K562 (cell line): Measurements from ENCODE around the gene PPP2R1B. TPM values are rescaled to one million over a fixed set of nuclear protein-coding genes. Genes with fewer than 3 reads are reported as not detected.

ENCODE experiments used
- ADNP ChIP-seq: fragments of 200-800 bp; sonication (Bioruptor generic); IDR thresholded peaks from 2 replicates; pipeline ENCODE4 v1.6.1; 2016; ENCODE audit warnings: missing genetic modification characterization, missing compliant biosample characterization
- C11orf30 ChIP-seq: fragments of 450-650 bp; IDR thresholded peaks from 2 replicates; pipeline ENCODE4 v1.6.1; 2016; ENCODE audit warnings: low read depth, mild to moderate bottlenecking
- CBFA2T3 ChIP-seq: fragments of 450-650 bp; IDR thresholded peaks from 2 replicates; pipeline ENCODE4 v1.6.1; 2017
- CCNT2 ChIP-seq: IDR thresholded peaks from 2 replicates; pipeline ENCODE4 v1.6.1; 2011; ENCODE audit warnings: borderline replicate concordance, low read depth, mild to moderate bottlenecking, moderate library complexity, mixed read lengths, low read length; ENCODE audit not compliant: insufficient read length; ENCODE audit errors: extremely low read depth
- COPS2 ChIP-seq: fragments of 450-650 bp; conservative IDR thresholded peaks from 2 replicates; pipeline ENCODE4 v1.6.1; 2016; ENCODE audit warnings: mild to moderate bottlenecking, moderate library complexity
- ELF1 ChIP-seq: fragments of 200-800 bp; sonication (Bioruptor generic); IDR thresholded peaks from 2 replicates; pipeline ENCODE4 v1.6.1; 2016; ENCODE audit warnings: missing genetic modification characterization, missing compliant biosample characterization
- ETS2 ChIP-seq: IDR thresholded peaks from 2 replicates; pipeline ENCODE4 v1.6.1; 2016; ENCODE audit warnings: borderline replicate concordance, missing genetic modification characterization, mild to moderate bottlenecking, moderate library complexity, missing compliant biosample characterization; ENCODE audit not compliant: poor library complexity, severe bottlenecking
- GABPB2 ChIP-seq: fragments of 250-450 bp; sonication (Bioruptor Pico); conservative IDR thresholded peaks from 2 replicates; pipeline ENCODE4 v1.5.1; 2021; ENCODE audit warnings: mild to moderate bottlenecking
- KDM4B ChIP-seq, 2 experiments: fragments of 450-650 bp in 1 of 2; sonication (generic) in 1 of 2; IDR thresholded peaks; 2 replicates each; pipeline ENCODE4 v1.6.1; 2016 to 2017; ENCODE audit warnings: borderline replicate concordance in 2 of 2, antibody characterized with exemption in 1 of 2, low read depth in 1 of 2, mild to moderate bottlenecking in 1 of 2
- NCOA2 ChIP-seq, 2 experiments: fragments of 450-650 bp; IDR thresholded peaks; 2 replicates each; pipeline ENCODE4 v1.6.1; 2018; ENCODE audit warnings: mild to moderate bottlenecking in 2 of 2, moderate library complexity in 1 of 2; ENCODE audit not compliant: partially characterized antibody in 2 of 2
- PML ChIP-seq: IDR thresholded peaks from 2 replicates; pipeline ENCODE4 v1.6.1; 2012; ENCODE audit warnings: low read length, inconsistent platforms
- RBBP5 ChIP-seq: fragments of 200-600 bp; sonication (generic); IDR thresholded peaks from 2 replicates; pipeline ENCODE4 v1.6.1; 2012; ENCODE audit warnings: borderline replicate concordance, mild to moderate bottlenecking, low read length, control low read depth, inconsistent platforms; ENCODE audit not compliant: insufficient read depth, poor library complexity, severe bottlenecking
- SMAD3 ChIP-seq: fragments of 450-650 bp; formaldehyde crosslinking; conservative IDR thresholded peaks from 2 replicates; pipeline ENCODE4 v1.4.0; 2020; ENCODE audit warnings: mild to moderate bottlenecking
- SMARCA4 ChIP-seq: fragments of 450-650 bp; IDR thresholded peaks from 2 replicates; pipeline ENCODE4 v1.6.1; 2016
- ZNF239 ChIP-seq: fragments of 250-450 bp; sonication (Bioruptor Pico); IDR thresholded peaks from 2 replicates; pipeline ENCODE4 v1.4.0; 2020; ENCODE audit warnings: mild to moderate bottlenecking
- ZNF408 ChIP-seq: fragments of 250-450 bp; sonication (Bioruptor Pico); IDR thresholded peaks from 2 replicates; pipeline ENCODE4 v1.4.0; 2020; ENCODE audit warnings: low read depth, mild to moderate bottlenecking, moderate library complexity
- polyA plus RNA-seq, 8 experiments: library from polyadenylated mRNA; depleted of rRNA in 4 of 8; stranded (reverse) in 5 of 8; unstranded in 3 of 8; fragments of >200 nt; fragmentation: Nextera tagmentation in 2 of 8; fragmentation: Illumina TruSeq in 1 of 8; extraction: Ambion mirVana in 2 of 8; extraction: Trizol in 1 of 8; gene quantifications; 2 replicates each; pipeline versions ENCODE4 v1.2.1 to v1.2.3, GENCODE V29; 2011 to 2014; ENCODE audit warnings: inconsistent platforms in 1 of 8, missing spikeins in 1 of 8
- total RNA-seq, 7 experiments: library from RNA; depleted of rRNA in 6 of 7; stranded (reverse); fragments of >200 nt in 6 of 7; fragmentation: Illumina TruSeq in 2 of 7; extraction: Trizol in 2 of 7; gene quantifications; 2 replicates each; pipeline versions ENCODE4 v1.2.1 to v1.2.3, GENCODE V29; 2011 to 2021; ENCODE audit warnings: low replicate concordance in 1 of 7
- TF ChIP-seq, protein P1 (sequence below): sonication (generic); IDR thresholded peaks from 2 replicates; pipeline ENCODE4 v1.6.1; 2016
- TF ChIP-seq, protein P2 (sequence below), 3 experiments: IDR thresholded peaks in 2 of 3; conservative IDR thresholded peaks in 1 of 3; 2 replicates each; pipeline ENCODE4 v1.5.1; 2011 to 2012; ENCODE audit warnings: low read length in 3 of 3, mild to moderate bottlenecking in 3 of 3, control low read depth in 2 of 3, improper control_type of control experiment in 1 of 3, inconsistent platforms in 1 of 3, low read depth in 1 of 3, mixed read lengths in 1 of 3, moderate library complexity in 1 of 3; ENCODE audit not compliant: insufficient read depth in 2 of 3
- TF ChIP-seq, protein P3 (sequence below): fragments of 250-450 bp; sonication (Bioruptor Pico); IDR thresholded peaks from 2 replicates; pipeline ENCODE4 v1.8.0; 2022; ENCODE audit warnings: moderate library complexity, mild to moderate bottlenecking, inconsistent platforms
- TF ChIP-seq, protein P4 (sequence below): fragments of 200-800 bp; sonication (Bioruptor generic); IDR thresholded peaks from 2 replicates; pipeline ENCODE4 v1.6.1; 2017; ENCODE audit warnings: missing genetic modification characterization, missing compliant biosample characterization
- TF ChIP-seq, protein P5 (sequence below): fragments of 450-650 bp; IDR thresholded peaks from 2 replicates; pipeline ENCODE4 v1.6.1; 2014; ENCODE audit warnings: low read depth, mild to moderate bottlenecking, moderate library complexity, borderline replicate concordance

The PPP2R1B gene
- total and polyA plus RNA-seq, 9 of the 15 experiments (the other 6 are each of a cell fraction or from before 2014, with no cell fraction given) = 24.6 to 68.5 (median 39.8) TPM

DNA sequence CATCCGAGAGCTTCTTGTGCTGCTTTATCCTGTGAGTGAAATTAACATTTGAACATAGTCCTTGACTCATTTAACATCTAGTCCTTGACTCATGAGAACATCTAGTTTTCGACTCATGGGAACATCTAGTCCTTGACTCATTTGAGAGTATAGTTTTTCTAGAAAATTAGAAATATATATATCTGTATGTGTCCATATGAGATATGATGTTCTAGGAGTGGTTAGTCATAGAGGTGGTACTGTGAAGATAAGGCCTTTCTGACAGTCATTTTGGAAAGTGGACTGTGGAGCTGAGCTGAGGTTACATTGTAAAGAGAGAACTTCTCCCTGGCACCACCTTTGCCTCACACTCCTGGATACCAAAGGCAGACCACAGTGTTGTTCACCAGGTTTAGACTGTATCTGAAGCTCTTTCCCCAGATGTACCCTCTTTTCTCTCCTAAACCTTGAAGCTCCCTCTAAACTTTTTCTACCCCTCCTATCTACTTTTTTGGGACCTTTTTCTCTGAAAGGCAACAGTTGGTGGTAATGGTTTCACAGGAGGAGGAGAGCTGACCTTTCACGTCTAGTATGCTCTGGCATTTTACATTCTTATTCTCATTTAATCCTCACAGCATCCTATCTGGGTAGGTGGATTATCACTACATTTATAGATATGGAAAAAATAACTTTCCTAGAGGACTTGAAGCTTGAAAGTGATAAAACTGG is 67.2 kb downstream of the PPP2R1B start (continued):
- TF ChIP-seq CCNT2 (peak; percentile 57), COPS2 (no peak), ETS2 (tag) (no peak), CBFA2T3 (peak; percentile 87), C11orf30 (0 out of 2 replicates have a peak, but pooled peaks have one; percentile 12), KDM4B (IDR thresholded peaks at IDR 0.05; ENCODE audit: borderline replicate concordance in 2 of 2, low read depth in 1 of 2) (no peak), SMARCA4 (peak; percentile 94), GABPB2 (CRISPR knock-in tag) (no peak), SMAD3 (CRISPR knock-in tag) (no peak), ZNF239 (no peak), ZNF408 (CRISPR knock-in tag) (no peak), NCOA2 (IDR thresholded peaks at IDR 0.05; ENCODE audit: partially characterized antibody in 2 of 2) (peak in 1 of 2 experiments; percentile 27), PML (peak; percentile 57; the same call in 1 of the 2 replicates), RBBP5 (no peak), ADNP (tag) (peak; percentile 34; the same call in 1 of the 2 replicates), ELF1 (tag) (no peak)
- TF ChIP-seq, protein P1, sequence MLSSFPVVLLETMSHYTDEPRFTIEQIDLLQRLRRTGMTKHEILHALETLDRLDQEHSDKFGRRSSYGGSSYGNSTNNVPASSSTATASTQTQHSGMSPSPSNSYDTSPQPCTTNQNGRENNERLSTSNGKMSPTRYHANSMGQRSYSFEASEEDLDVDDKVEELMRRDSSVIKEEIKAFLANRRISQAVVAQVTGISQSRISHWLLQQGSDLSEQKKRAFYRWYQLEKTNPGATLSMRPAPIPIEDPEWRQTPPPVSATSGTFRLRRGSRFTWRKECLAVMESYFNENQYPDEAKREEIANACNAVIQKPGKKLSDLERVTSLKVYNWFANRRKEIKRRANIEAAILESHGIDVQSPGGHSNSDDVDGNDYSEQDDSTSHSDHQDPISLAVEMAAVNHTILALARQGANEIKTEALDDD = peak; percentile 71; the same call in 1 of the 2 replicates
- TF ChIP-seq, protein P2, sequence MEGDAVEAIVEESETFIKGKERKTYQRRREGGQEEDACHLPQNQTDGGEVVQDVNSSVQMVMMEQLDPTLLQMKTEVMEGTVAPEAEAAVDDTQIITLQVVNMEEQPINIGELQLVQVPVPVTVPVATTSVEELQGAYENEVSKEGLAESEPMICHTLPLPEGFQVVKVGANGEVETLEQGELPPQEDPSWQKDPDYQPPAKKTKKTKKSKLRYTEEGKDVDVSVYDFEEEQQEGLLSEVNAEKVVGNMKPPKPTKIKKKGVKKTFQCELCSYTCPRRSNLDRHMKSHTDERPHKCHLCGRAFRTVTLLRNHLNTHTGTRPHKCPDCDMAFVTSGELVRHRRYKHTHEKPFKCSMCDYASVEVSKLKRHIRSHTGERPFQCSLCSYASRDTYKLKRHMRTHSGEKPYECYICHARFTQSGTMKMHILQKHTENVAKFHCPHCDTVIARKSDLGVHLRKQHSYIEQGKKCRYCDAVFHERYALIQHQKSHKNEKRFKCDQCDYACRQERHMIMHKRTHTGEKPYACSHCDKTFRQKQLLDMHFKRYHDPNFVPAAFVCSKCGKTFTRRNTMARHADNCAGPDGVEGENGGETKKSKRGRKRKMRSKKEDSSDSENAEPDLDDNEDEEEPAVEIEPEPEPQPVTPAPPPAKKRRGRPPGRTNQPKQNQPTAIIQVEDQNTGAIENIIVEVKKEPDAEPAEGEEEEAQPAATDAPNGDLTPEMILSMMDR (IDR thresholded peaks at IDR 0.05 in 2 of 3, conservative IDR thresholded peaks at IDR 0.05 in 1 of 3; ENCODE audit: insufficient read depth in 2 of 3, low read depth in 1 of 3, low read length in 3 of 3) = no peak
- TF ChIP-seq, protein P3, sequence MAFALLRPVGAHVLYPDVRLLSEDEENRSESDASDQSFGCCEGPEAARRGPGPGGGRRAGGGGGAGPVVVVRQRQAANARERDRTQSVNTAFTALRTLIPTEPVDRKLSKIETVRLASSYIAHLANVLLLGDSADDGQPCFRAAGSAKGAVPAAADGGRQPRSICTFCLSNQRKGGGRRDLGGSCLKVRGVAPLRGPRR = no peak
- TF ChIP-seq, protein P4, sequence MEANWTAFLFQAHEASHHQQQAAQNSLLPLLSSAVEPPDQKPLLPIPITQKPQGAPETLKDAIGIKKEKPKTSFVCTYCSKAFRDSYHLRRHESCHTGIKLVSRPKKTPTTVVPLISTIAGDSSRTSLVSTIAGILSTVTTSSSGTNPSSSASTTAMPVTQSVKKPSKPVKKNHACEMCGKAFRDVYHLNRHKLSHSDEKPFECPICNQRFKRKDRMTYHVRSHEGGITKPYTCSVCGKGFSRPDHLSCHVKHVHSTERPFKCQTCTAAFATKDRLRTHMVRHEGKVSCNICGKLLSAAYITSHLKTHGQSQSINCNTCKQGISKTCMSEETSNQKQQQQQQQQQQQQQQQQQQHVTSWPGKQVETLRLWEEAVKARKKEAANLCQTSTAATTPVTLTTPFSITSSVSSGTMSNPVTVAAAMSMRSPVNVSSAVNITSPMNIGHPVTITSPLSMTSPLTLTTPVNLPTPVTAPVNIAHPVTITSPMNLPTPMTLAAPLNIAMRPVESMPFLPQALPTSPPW (CRISPR knock-in tag) = 0 out of 2 replicates have a peak, but pooled peaks have one; percentile 6
- TF ChIP-seq, protein P5, sequence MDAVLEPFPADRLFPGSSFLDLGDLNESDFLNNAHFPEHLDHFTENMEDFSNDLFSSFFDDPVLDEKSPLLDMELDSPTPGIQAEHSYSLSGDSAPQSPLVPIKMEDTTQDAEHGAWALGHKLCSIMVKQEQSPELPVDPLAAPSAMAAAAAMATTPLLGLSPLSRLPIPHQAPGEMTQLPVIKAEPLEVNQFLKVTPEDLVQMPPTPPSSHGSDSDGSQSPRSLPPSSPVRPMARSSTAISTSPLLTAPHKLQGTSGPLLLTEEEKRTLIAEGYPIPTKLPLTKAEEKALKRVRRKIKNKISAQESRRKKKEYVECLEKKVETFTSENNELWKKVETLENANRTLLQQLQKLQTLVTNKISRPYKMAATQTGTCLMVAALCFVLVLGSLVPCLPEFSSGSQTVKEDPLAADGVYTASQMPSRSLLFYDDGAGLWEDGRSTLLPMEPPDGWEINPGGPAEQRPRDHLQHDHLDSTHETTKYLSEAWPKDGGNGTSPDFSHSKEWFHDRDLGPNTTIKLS = peak; percentile 64; the same call in 1 of the 2 replicates
